GM23338 (cell line): ENCODE data around the gene HSPBP1. TPM values are rescaled to one million over a fixed set of nuclear protein-coding genes. Genes with fewer than 3 reads are reported as not detected.

ENCODE experiments used
- ATAC-seq: fragments of 200-7000 bp; cut with Tn5 transposase; 3 replicates; pipeline ENCODE4 v1.9.1; 2020
- DNase-seq: peaks from one replicate; pipeline ENCODE4 v3.0.0-alpha.2; 2015; ENCODE audit warnings: low spot score
- H2AFZ ChIP-seq: fragments of 200-600 bp; sonication (generic); 2 replicates; pipeline ENCODE4 v1.8.0; 2016; ENCODE audit warnings: antibody characterized with exemption, mild to moderate bottlenecking, moderate library complexity
- H3F3A ChIP-seq: fragments of 200-600 bp; sonication (generic); replicated peaks from 2 replicates; pipeline ENCODE4 v1.8.0; 2017; ENCODE audit warnings: antibody characterized with exemption, mixed run types, low read depth
- H3K27ac ChIP-seq: fragments of 200-600 bp; sonication (generic); 2 replicates; pipeline ENCODE4 v1.6.1; 2016; ENCODE audit warnings: low read depth
- H3K27me3 ChIP-seq: fragments of 200-600 bp; sonication (generic); 2 replicates; pipeline ENCODE4 v1.8.0; 2016; ENCODE audit warnings: mild to moderate bottlenecking, mixed run types, moderate library complexity; ENCODE audit not compliant: insufficient read depth
- H3K36me3 ChIP-seq: fragments of 200-600 bp; sonication (generic); 2 replicates; pipeline ENCODE4 v1.8.0; 2016; ENCODE audit warnings: mild to moderate bottlenecking; ENCODE audit not compliant: insufficient read depth
- H3K4me1 ChIP-seq: fragments of 200-600 bp; sonication (generic); 2 replicates; pipeline ENCODE4 v1.8.0; 2016; ENCODE audit warnings: mild to moderate bottlenecking, moderate library complexity; ENCODE audit not compliant: insufficient read depth
- H3K4me2 ChIP-seq: fragments of 200-600 bp; sonication (generic); 2 replicates; pipeline ENCODE4 v1.7.1; 2017; ENCODE audit warnings: mixed run types
- H3K4me3 ChIP-seq: fragments of 200-600 bp; sonication (generic); 2 replicates; pipeline ENCODE4 v1.6.1; 2016; ENCODE audit warnings: mixed run types
- H3K79me2 ChIP-seq: fragments of 200-600 bp; sonication (generic); replicated peaks from 2 replicates; pipeline ENCODE4 v1.8.0; 2017; ENCODE audit warnings: mild to moderate bottlenecking; ENCODE audit not compliant: insufficient read depth
- H3K9me2 ChIP-seq: fragments of 200-600 bp; sonication (generic); 2 replicates; pipeline ENCODE4 v1.8.0; 2017; ENCODE audit not compliant: insufficient read depth
- H4K20me1 ChIP-seq: fragments of 200-600 bp; sonication (generic); replicated peaks from 2 replicates; pipeline ENCODE4 v1.8.0; 2017; ENCODE audit warnings: mild to moderate bottlenecking; ENCODE audit not compliant: insufficient read depth
- H3K27ac Mint-ChIP-seq: 2 replicates; pipeline ENCODE4 v1.8.0; 2020; ENCODE audit warnings: inconsistent platforms, mild to moderate bottlenecking, moderate library complexity, mixed read lengths
- H3K27me3 Mint-ChIP-seq: 3 replicates; pipeline ENCODE4 v1.8.0; 2022; ENCODE audit warnings: low read depth, mild to moderate bottlenecking, moderate library complexity, mixed read lengths, inconsistent platforms; ENCODE audit not compliant: insufficient read depth, poor library complexity
- H3K36me3 Mint-ChIP-seq: 3 replicates; pipeline ENCODE4 v1.8.0; 2021; ENCODE audit warnings: low read depth, mild to moderate bottlenecking, inconsistent platforms, moderate library complexity, mixed read lengths
- H3K4me1 Mint-ChIP-seq: 3 replicates; pipeline ENCODE4 v1.8.0; 2020; ENCODE audit warnings: mild to moderate bottlenecking, inconsistent platforms, mixed read lengths
- H3K4me3 Mint-ChIP-seq: 3 replicates; pipeline ENCODE4 v1.8.0; 2021; ENCODE audit warnings: moderate library complexity, mild to moderate bottlenecking, inconsistent platforms, mixed read lengths
- H3K9me3 Mint-ChIP-seq: 3 replicates; pipeline ENCODE4 v1.8.0; 2020; ENCODE audit warnings: moderate library complexity, mild to moderate bottlenecking, inconsistent platforms, mixed read lengths
- CREB1 ChIP-seq: fragments of 250-450 bp; sonication (Bioruptor Pico); IDR thresholded peaks from 2 replicates; pipeline ENCODE4 v1.5.0; 2020; ENCODE audit warnings: low read depth, mild to moderate bottlenecking, moderate library complexity
- ETS1 ChIP-seq: IDR thresholded peaks from 2 replicates; pipeline ENCODE4 v1.6.1; 2016; ENCODE audit warnings: antibody characterized with exemption
- EZH2phosphoT487 ChIP-seq: fragments of 200-600 bp; sonication (generic); IDR thresholded peaks from one replicate; pipeline ENCODE4 v1.8.1; 2018; ENCODE audit warnings: antibody characterized with exemption; ENCODE audit not compliant: unreplicated experiment
- STAT1 ChIP-seq: IDR thresholded peaks from one replicate; pipeline ENCODE4 v1.6.1; 2016; ENCODE audit warnings: antibody characterized with exemption; ENCODE audit not compliant: unreplicated experiment
- ZNF114 ChIP-seq: fragments of 250-450 bp; sonication (Bioruptor Pico); IDR thresholded peaks from 2 replicates; pipeline ENCODE4 v1.5.0; 2020; ENCODE audit warnings: mild to moderate bottlenecking, moderate library complexity
- ZNF331 ChIP-seq: fragments of 250-450 bp; sonication (Bioruptor Pico); IDR thresholded peaks from 2 replicates; pipeline ENCODE4 v1.5.0; 2020; ENCODE audit warnings: low read depth, mild to moderate bottlenecking, moderate library complexity
- polyA plus RNA-seq: library from polyadenylated mRNA; unstranded; fragments of >200 nt; fragmentation: Nextera tagmentation; extraction: Ambion mirVana; gene quantifications from 2 replicates; pipeline ENCODE4 v1.2.1, GENCODE V29; 2016
- total RNA-seq: library from RNA; depleted of rRNA; stranded (reverse); fragments of >200 nt; shearing (Covaris generic); gene quantifications from 2 replicates; pipeline ENCODE4 v1.2.3, GENCODE V29; 2014
- TF ChIP-seq, protein P1 (sequence below), 2 experiments: fragments of 200-600 bp in 1 of 2; sonication (generic) in 1 of 2; conservative IDR thresholded peaks; 2 replicates each; pipeline versions ENCODE4 v1.5.1 to v1.6.1; 2016 to 2017; ENCODE audit warnings: antibody characterized with exemption in 2 of 2, low read depth in 2 of 2, mild to moderate bottlenecking in 2 of 2, moderate library complexity in 1 of 2
- TF ChIP-seq, protein P2 (sequence below): fragments of 250-450 bp; sonication (Bioruptor Pico); IDR thresholded peaks from 2 replicates; pipeline ENCODE4 v1.5.0; 2020; ENCODE audit warnings: mild to moderate bottlenecking, moderate library complexity

The HSPBP1 gene
- total and polyA plus RNA-seq, 2 experiments from 2014 or later = 83.6 to 91.1 TPM

GRCh38 chr19:55308281-55308680 lies 28.4 kb upstream of the HSPBP1 start:
- Mint-ChIP-seq H3K4me1 (peaks cover 11% of the 10 kb centered on the region), H3K36me3 (peaks cover 53% of the 10 kb centered on the region), H3K4me3 (no peak overlapping the region; the same call in 2 of the 3 replicates), H3K27ac (no peak overlapping the region), H3K27me3 (peaks cover 12% of the 10 kb centered on the region), H3K9me3 (no peaks in the 10 kb centered on the region; the same call in 2 of the 3 replicates)
- H2AFZ ChIP-seq = no peak overlapping the region
- no peaks in the 10 kb centered on the region for H3K9me2 ChIP-seq
- DNase-seq (no peak), ATAC-seq (no peak)
- H3K4me3 ChIP-seq = no peak overlapping the region
- H3K79me2 ChIP-seq = no peaks in the 10 kb centered on the region
- peaks cover 10% of the 10 kb centered on the region for H3K4me1 ChIP-seq
- H3K27ac ChIP-seq = no peak overlapping the region
- TF ChIP-seq ETS1 (no peak), ZNF114 (CRISPR knock-in tag) (no peak), CREB1 (CRISPR knock-in tag) (no peak), EZH2phosphoT487 (no peak), STAT1 (no peak), ZNF331 (CRISPR knock-in tag) (no peak)
- TF ChIP-seq, protein P1, sequence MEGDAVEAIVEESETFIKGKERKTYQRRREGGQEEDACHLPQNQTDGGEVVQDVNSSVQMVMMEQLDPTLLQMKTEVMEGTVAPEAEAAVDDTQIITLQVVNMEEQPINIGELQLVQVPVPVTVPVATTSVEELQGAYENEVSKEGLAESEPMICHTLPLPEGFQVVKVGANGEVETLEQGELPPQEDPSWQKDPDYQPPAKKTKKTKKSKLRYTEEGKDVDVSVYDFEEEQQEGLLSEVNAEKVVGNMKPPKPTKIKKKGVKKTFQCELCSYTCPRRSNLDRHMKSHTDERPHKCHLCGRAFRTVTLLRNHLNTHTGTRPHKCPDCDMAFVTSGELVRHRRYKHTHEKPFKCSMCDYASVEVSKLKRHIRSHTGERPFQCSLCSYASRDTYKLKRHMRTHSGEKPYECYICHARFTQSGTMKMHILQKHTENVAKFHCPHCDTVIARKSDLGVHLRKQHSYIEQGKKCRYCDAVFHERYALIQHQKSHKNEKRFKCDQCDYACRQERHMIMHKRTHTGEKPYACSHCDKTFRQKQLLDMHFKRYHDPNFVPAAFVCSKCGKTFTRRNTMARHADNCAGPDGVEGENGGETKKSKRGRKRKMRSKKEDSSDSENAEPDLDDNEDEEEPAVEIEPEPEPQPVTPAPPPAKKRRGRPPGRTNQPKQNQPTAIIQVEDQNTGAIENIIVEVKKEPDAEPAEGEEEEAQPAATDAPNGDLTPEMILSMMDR (conservative IDR thresholded peaks at IDR 0.05; ENCODE audit: low read depth in 2 of 2) = no peak
- TF ChIP-seq, protein P2, sequence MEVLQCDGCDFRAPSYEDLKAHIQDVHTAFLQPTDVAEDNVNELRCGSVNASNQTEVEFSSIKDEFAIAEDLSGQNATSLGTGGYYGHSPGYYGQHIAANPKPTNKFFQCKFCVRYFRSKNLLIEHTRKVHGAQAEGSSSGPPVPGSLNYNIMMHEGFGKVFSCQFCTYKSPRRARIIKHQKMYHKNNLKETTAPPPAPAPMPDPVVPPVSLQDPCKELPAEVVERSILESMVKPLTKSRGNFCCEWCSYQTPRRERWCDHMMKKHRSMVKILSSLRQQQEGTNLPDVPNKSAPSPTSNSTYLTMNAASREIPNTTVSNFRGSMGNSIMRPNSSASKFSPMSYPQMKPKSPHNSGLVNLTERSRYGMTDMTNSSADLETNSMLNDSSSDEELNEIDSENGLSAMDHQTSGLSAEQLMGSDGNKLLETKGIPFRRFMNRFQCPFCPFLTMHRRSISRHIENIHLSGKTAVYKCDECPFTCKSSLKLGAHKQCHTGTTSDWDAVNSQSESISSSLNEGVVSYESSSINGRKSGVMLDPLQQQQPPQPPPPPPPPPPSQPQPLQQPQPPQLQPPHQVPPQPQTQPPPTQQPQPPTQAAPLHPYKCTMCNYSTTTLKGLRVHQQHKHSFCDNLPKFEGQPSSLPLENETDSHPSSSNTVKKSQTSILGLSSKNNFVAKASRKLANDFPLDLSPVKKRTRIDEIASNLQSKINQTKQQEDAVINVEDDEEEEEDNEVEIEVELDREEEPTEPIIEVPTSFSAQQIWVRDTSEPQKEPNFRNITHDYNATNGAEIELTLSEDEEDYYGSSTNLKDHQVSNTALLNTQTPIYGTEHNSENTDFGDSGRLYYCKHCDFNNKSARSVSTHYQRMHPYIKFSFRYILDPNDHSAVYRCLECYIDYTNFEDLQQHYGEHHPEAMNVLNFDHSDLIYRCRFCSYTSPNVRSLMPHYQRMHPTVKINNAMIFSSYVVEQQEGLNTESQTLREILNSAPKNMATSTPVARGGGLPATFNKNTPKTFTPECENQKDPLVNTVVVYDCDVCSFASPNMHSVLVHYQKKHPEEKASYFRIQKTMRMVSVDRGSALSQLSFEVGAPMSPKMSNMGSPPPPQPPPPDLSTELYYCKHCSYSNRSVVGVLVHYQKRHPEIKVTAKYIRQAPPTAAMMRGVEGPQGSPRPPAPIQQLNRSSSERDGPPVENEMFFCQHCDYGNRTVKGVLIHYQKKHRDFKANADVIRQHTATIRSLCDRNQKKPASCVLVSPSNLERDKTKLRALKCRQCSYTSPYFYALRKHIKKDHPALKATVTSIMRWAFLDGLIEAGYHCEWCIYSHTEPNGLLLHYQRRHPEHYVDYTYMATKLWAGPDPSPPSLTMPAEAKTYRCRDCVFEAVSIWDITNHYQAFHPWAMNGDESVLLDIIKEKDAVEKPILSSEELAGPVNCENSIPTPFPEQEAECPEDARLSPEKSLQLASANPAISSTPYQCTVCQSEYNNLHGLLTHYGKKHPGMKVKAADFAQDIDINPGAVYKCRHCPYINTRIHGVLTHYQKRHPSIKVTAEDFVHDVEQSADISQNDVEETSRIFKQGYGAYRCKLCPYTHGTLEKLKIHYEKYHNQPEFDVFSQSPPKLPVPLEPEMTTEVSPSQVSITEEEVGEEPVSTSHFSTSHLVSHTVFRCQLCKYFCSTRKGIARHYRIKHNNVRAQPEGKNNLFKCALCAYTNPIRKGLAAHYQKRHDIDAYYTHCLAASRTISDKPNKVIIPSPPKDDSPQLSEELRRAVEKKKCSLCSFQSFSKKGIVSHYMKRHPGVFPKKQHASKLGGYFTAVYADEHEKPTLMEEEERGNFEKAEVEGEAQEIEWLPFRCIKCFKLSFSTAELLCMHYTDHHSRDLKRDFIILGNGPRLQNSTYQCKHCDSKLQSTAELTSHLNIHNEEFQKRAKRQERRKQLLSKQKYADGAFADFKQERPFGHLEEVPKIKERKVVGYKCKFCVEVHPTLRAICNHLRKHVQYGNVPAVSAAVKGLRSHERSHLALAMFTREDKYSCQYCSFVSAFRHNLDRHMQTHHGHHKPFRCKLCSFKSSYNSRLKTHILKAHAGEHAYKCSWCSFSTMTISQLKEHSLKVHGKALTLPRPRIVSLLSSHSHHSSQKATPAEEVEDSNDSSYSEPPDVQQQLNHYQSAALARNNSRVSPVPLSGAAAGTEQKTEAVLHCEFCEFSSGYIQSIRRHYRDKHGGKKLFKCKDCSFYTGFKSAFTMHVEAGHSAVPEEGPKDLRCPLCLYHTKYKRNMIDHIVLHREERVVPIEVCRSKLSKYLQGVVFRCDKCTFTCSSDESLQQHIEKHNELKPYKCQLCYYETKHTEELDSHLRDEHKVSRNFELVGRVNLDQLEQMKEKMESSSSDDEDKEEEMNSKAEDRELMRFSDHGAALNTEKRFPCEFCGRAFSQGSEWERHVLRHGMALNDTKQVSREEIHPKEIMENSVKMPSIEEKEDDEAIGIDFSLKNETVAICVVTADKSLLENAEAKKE (CRISPR knock-in tag) = no peak
- no peaks in the 10 kb centered on the region; the same call in 1 of the 2 replicates for H4K20me1 ChIP-seq
- H3F3A ChIP-seq = peaks cover 17% of the 10 kb centered on the region
- H3K27me3 ChIP-seq = no peaks in the 10 kb centered on the region
- no peak overlapping the region for H3K4me2 ChIP-seq
- H3K36me3 ChIP-seq = peaks cover 5% of the 10 kb centered on the region
